ENCODE results near the gene CSTPP1. TPM values are rescaled to one million over a fixed set of nuclear protein-coding genes. Genes with fewer than 3 reads are reported as not detected.

The CSTPP1 gene
- total and polyA plus RNA-seq, 2 of the 4 experiments (the other 2 are of a cell fraction) = 22.0 to 35.7 TPM

- Histone ChIP-seq H2AK5ac (ENCODE audit: low read depth, low read length) (no peak overlapping the region), H3K4ac (ENCODE audit: low read depth, low read length) (no peak overlapping the region), H2BK15ac (ENCODE audit: low read depth, low read length) (no peak overlapping the region), H2BK5ac (ENCODE audit: low read depth, low read length, poor library complexity, severe bottlenecking) (no peak overlapping the region), H3K27me3 (ENCODE audit: control insufficient read depth, insufficient read depth, low read length) (no peaks in the 10 kb centered on the region), H3K9me3 (ENCODE audit: control insufficient read depth, insufficient read depth, low read length) (no peaks in the 10 kb centered on the region), H3K27ac (ENCODE audit: insufficient read depth, low read length) (no peak overlapping the region), H3K14ac (replicated peaks; ENCODE audit: low read depth, low read length) (no peak overlapping the region), H3K79me1 (ENCODE audit: low read depth in 1 of 2, low read length in 2 of 2) (no peaks in the 10 kb centered on the region), H3K36me3 (ENCODE audit: control insufficient read depth, insufficient read depth, low read length) (peaks cover 7% of the 10 kb centered on the region), H2AK9ac (replicated peaks; ENCODE audit: low read depth, low read length, poor library complexity) (no peak overlapping the region), H2AFZ (replicated peaks; ENCODE audit: low read length, poor library complexity) (no peak overlapping the region), H3K9ac (ENCODE audit: low read depth, low read length) (no peak overlapping the region), H4K8ac (ENCODE audit: low read depth in 2 of 2, low read length in 2 of 2) (no peak overlapping the region), H2BK20ac (ENCODE audit: low read depth, low read length) (no peak overlapping the region), H4K20me1 (ENCODE audit: insufficient read depth, low read length) (no peaks in the 10 kb centered on the region), H3K18ac (ENCODE audit: low read depth, low read length) (no peak overlapping the region), H3K9me1 (ENCODE audit: insufficient read depth, low read length) (0 out of 2 replicates have a peak, but pooled peaks cover 3% of the 10 kb centered on the region), H3K4me1 (ENCODE audit: control insufficient read depth, insufficient read depth, low read length) (no peaks in the 10 kb centered on the region; the same call in 1 of the 2 replicates), H3K23ac (ENCODE audit: low read depth, low read length) (no peak overlapping the region), H2BK120ac (ENCODE audit: low read depth, low read length) (no peak overlapping the region), H4K91ac (ENCODE audit: insufficient read depth, low read depth, low read length) (no peak overlapping the region), H3K4me2 (ENCODE audit: low read depth, low read length) (no peak overlapping the region), H4K5ac (ENCODE audit: low read depth, low read length) (no peak overlapping the region), H3K56ac (ENCODE audit: extremely low read depth, insufficient read depth, low read length) (no peak overlapping the region), H3K4me3 (ENCODE audit: insufficient read depth, low read depth, low read length) (no peak overlapping the region)
- ChIA-PET POLR2A (ENCODE audit: unreplicated experiment) (no interaction called here), CTCF (no interaction called here)
- in situ Hi-C loops (cut with MboI; ENCODE audit: low sequenced_read_pairs) = loop anchor here (25.0 kb wide), 1 partner anchor 467 kb away; the partner anchor contains the start of gene MYBPC3
- WGBS, 2 experiments (ENCODE audit: extremely low coverage in 2 of 2, insufficient read length in 1 of 2) = 97% methylated on average over 5 of the region's 10 CpGs; no CpG with 5 or more reads in 1 of the 2 experiments
- BruUV-seq (replicated peaks) = no TSS peak
- ATAC-seq (ENCODE audit: low read depth) (no peak), DNase-seq (no peak)
- dilution Hi-C loops (cut with HindIII; ENCODE audit: low sequenced_read_pairs, unreplicated experiment) = no loop called here
- TF ChIP-seq MAFK (IDR thresholded peaks at IDR 0.05; ENCODE audit: low read depth, low read length) (no peak), RAD21 (IDR thresholded peaks at IDR 0.05; ENCODE audit: low read length) (no peak), CEBPB (IDR thresholded peaks at IDR 0.05; ENCODE audit: low read depth, low read length) (no peak), BHLHE40 (IDR thresholded peaks at IDR 0.05; ENCODE audit: low read depth, low read length) (no peak), NFE2L2 (IDR thresholded peaks at IDR 0.05; ENCODE audit: low read depth, low read length) (no peak), CHD1 (IDR thresholded peaks at IDR 0.05; ENCODE audit: low read depth, low read length) (no peak), SMC3 (IDR thresholded peaks at IDR 0.05; ENCODE audit: low read depth, low read length) (no peak), MAZ (IDR thresholded peaks at IDR 0.05; ENCODE audit: borderline replicate concordance, low read depth, low read length) (no peak), POLR2A (IDR thresholded peaks at IDR 0.05; ENCODE audit: low read depth, low read length) (no peak), RFX5 (IDR thresholded peaks at IDR 0.05; ENCODE audit: low read depth, low read length) (no peak)
- TF ChIP-seq, protein P1, sequence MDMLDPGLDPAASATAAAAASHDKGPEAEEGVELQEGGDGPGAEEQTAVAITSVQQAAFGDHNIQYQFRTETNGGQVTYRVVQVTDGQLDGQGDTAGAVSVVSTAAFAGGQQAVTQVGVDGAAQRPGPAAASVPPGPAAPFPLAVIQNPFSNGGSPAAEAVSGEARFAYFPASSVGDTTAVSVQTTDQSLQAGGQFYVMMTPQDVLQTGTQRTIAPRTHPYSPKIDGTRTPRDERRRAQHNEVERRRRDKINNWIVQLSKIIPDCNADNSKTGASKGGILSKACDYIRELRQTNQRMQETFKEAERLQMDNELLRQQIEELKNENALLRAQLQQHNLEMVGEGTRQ (IDR thresholded peaks at IDR 0.05; ENCODE audit: low read depth, low read length) = no peak
- intact Hi-C loops (cut with micrococcal nuclease) = no loop called here
Observed at GRCh38 chr11:46894961-46895360, 41.6 kb upstream of the CSTPP1 start.
